ENCODE data around the gene WWC2.
"Not testable (repeated sequence)": the region's sequence is repeated elsewhere in the genome, so short reads cannot be mapped to it uniquely, and the experiment has no call there.

The WWC2 gene

GRCh38 chr4:183172881-183173280 lies 73.8 kb downstream of the WWC2 start:
- no peak for DNase-seq

- DNase-seq, result peak; percentile 48
Measured at GRCh38 chr4:183173580-183174526, 74.8 kb downstream of the WWC2 start.

- DNase-seq, result peak; percentile 80
Measured at GRCh38 chr4:183175631-183176232, 76.7 kb downstream of the WWC2 start.

GRCh38 chr4:183177001-183177400 lies 77.9 kb downstream of the WWC2 start:
- no peak for DNase-seq

- no peak for DNase-seq
Measured at GRCh38 chr4:183178201-183178600, 79.1 kb downstream of the WWC2 start.

GRCh38 chr4:183180096-183180495 lies 81.0 kb downstream of the WWC2 start:
- no peak for DNase-seq

GRCh38 chr4:183180621-183181020 lies 81.6 kb downstream of the WWC2 start:
- DNase-seq, result no peak

- no peak for DNase-seq
Measured at GRCh38 chr4:183181081-183181480, 82.0 kb downstream of the WWC2 start.

GRCh38 chr4:183182873-183183725 lies 84.0 kb downstream of the WWC2 start:
- peak; percentile 92 for DNase-seq

- DNase-seq, result no peak
Measured at GRCh38 chr4:183183906-183184535, 85.0 kb downstream of the WWC2 start.

- DNase-seq, result no peak
Measured at GRCh38 chr4:183185018-183185417, 86.0 kb downstream of the WWC2 start.

GRCh38 chr4:183185559-183185958 lies 86.5 kb downstream of the WWC2 start:
- DNase-seq, result no peak

- no peak for DNase-seq
Measured at GRCh38 chr4:183186813-183187212, 87.8 kb downstream of the WWC2 start.

GRCh38 chr4:183190900-183191527 lies 92.0 kb downstream of the WWC2 start:
- no peak for DNase-seq

GRCh38 chr4:183191630-183192029 lies 92.6 kb downstream of the WWC2 start:
- no peak for DNase-seq

- no peak for DNase-seq
Measured at GRCh38 chr4:183192571-183192970, 93.5 kb downstream of the WWC2 start.

- DNase-seq, result not testable (repeated sequence)
Measured at GRCh38 chr4:183193730-183194338, 94.8 kb downstream of the WWC2 start.

- DNase-seq, result no peak
Measured at GRCh38 chr4:183195534-183195933, 96.5 kb downstream of the WWC2 start.

GRCh38 chr4:183197140-183197539 lies 98.1 kb downstream of the WWC2 start:
- DNase-seq, result no peak

- peak; percentile 85 for DNase-seq
Measured at GRCh38 chr4:183200453-183200852, 101.4 kb downstream of the WWC2 start.

GRCh38 chr4:183201331-183201730 lies 102.3 kb downstream of the WWC2 start:
- DNase-seq, result peak; percentile 40

- no peak for DNase-seq
Measured at GRCh38 chr4:183202523-183202922, 103.5 kb downstream of the WWC2 start.

Data from fibroblast of skin of back (primary cell).